Right cardiac atrium (tissue), 5 donors: ENCODE measurements around the gene CACNA1B. TPM values are rescaled to one million over a fixed set of nuclear protein-coding genes. Genes with fewer than 3 reads are reported as not detected.
A peak's percentile ranks its signal among the peaks of the same experiment; 100 is the strongest.

ENCODE experiments used
- ATAC-seq, 2 donors: fragments of 200-7000 bp; cut with Tn5 transposase; one replicate each; pipeline versions ENCODE4 v1.8.0 to v1.9.1; 2020; ENCODE audit warnings: moderate library complexity in 2 of 2, mild to moderate bottlenecking in 1 of 2
- DNase-seq, 3 donors: peaks; one replicate each; pipeline ENCODE4 v3.0.0-alpha.2; 2020
- H3K27ac ChIP-seq: one replicate; pipeline ENCODE4 v1.5.1; 2013; ENCODE audit warnings: mild to moderate bottlenecking, low read length, control low read depth, moderate library complexity
- H3K27me3 ChIP-seq: one replicate; pipeline ENCODE4 v1.6.1; 2013; ENCODE audit not compliant: control insufficient read depth, insufficient read depth
- H3K4me1 ChIP-seq: one replicate; pipeline ENCODE4 v1.6.1; 2013; ENCODE audit warnings: low read length; ENCODE audit not compliant: control insufficient read depth, insufficient read depth
- H3K4me3 ChIP-seq: one replicate; pipeline ENCODE4 v1.5.1; 2013; ENCODE audit warnings: low read length, control low read depth
- H3K9me3 ChIP-seq: one replicate; pipeline ENCODE4 v1.6.1; 2013; ENCODE audit warnings: low read length; ENCODE audit not compliant: control insufficient read depth
- WGBS: extraction: QIAGEN DNeasy Blood & Tissue Kit; methylation state at CpG from one replicate; pipeline ENCODE4 v1.1.7; 2013; 5-methylcytosine and 5-hydroxymethylcytosine counted together
- intact Hi-C, 4 donors: fragments of 100-400 bp; cut with DNase I; formaldehyde crosslinking; loops; one replicate each; pipeline versions ENCODE4 v1.11.0 to v1.14.0; 2022 to 2023
- polyA plus RNA-seq: library from polyadenylated mRNA; stranded (reverse); fragments of 200-250 nt; gene quantifications from one replicate; pipeline ENCODE4 v1.2.3, GENCODE V29; 2013
- total RNA-seq, 4 donors: library from RNA; stranded (reverse); fragmentation: NEBNext Ultra II Directional; extraction: Animal tissue kit (Norgen Biotek cat#: 25700); gene quantifications; one replicate each; pipeline ENCODE4 v1.2.1, GENCODE V29; 2021
- donor health status: healthy with polysubstance abuse.
- donor health status: DM: no; HTN: yes; CAD: no.
- donor health status: DM: no; HTN: no; CAD: no.
- donor health status: DM: no; HTN: yes; CAD: no; lungs with severe emphysema.
- donor health status: DM: yes; HTN: yes; CAD: no.

The CACNA1B gene
- total and polyA plus RNA-seq, 5 donors, result 0.05 to 0.44 (median 0.09) TPM

- ATAC-seq (no peak), DNase-seq (no peak)
- H3K27ac ChIP-seq, result no peak overlapping the region
- no peak overlapping the region for H3K4me3 ChIP-seq
- 63% methylated on average over 5 of the region's 5 CpGs for WGBS
- no peaks in the 10 kb centered on the region for H3K27me3 ChIP-seq
- H3K4me1 ChIP-seq, result no peaks in the 10 kb centered on the region
- intact Hi-C loops, result no loop called here
- no peaks in the 10 kb centered on the region for H3K9me3 ChIP-seq
Measured at GRCh38 chr9:137913771-137914767, 36.5 kb downstream of the CACNA1B start.

GRCh38 chr9:137916540-137916939, 39.0 kb downstream of the CACNA1B start:
- 66% methylated on average over 11 of the region's 11 CpGs for WGBS
- Histone ChIP-seq H3K4me1 (no peaks in the 10 kb centered on the region), H3K27me3 (no peaks in the 10 kb centered on the region), H3K9me3 (no peaks in the 10 kb centered on the region), H3K27ac (no peak overlapping the region), H3K4me3 (no peak overlapping the region)
- DNase-seq (no peak), ATAC-seq (no peak)
- intact Hi-C loops, result no loop called here

GRCh38 chr9:137917116-137917515, 39.5 kb downstream of the CACNA1B start:
- H3K4me1 ChIP-seq, result no peaks in the 10 kb centered on the region
- H3K9me3 ChIP-seq, result no peaks in the 10 kb centered on the region
- DNase-seq (no peak), ATAC-seq (no peak)
- H3K27ac ChIP-seq, result no peak overlapping the region
- WGBS, result 84% methylated on average over 8 of the region's 8 CpGs
- intact Hi-C loops, result no loop called here
- H3K4me3 ChIP-seq, result no peak overlapping the region
- no peaks in the 10 kb centered on the region for H3K27me3 ChIP-seq

GRCh38 chr9:137917795-137918194, 40.2 kb downstream of the CACNA1B start:
- Histone ChIP-seq H3K4me1 (no peaks in the 10 kb centered on the region), H3K4me3 (no peak overlapping the region), H3K27ac (no peak overlapping the region), H3K27me3 (no peaks in the 10 kb centered on the region), H3K9me3 (no peaks in the 10 kb centered on the region)
- intact Hi-C loops, result no loop called here
- ATAC-seq (no peak), DNase-seq (no peak)
- 87% methylated on average over 13 of the region's 13 CpGs for WGBS

GRCh38 chr9:137918331-137919094, 40.9 kb downstream of the CACNA1B start:
- DNase-seq (no peak), ATAC-seq (peak; percentile 63 to 71)
- WGBS, result 47% methylated on average over 9 of the region's 9 CpGs
- no peak overlapping the region for H3K27ac ChIP-seq
- H3K4me3 ChIP-seq, result no peak overlapping the region
- no peaks in the 10 kb centered on the region for H3K4me1 ChIP-seq
- H3K27me3 ChIP-seq, result no peaks in the 10 kb centered on the region
- intact Hi-C loops, result no loop called here
- H3K9me3 ChIP-seq, result no peaks in the 10 kb centered on the region

- Histone ChIP-seq H3K27ac (no peak overlapping the region), H3K4me3 (no peak overlapping the region), H3K9me3 (no peaks in the 10 kb centered on the region), H3K27me3 (no peaks in the 10 kb centered on the region), H3K4me1 (no peaks in the 10 kb centered on the region)
- ATAC-seq (peak in 1 of 2 donors; percentile 65), DNase-seq (no peak)
- intact Hi-C loops, result no loop called here
- 56% methylated on average over 9 of the region's 9 CpGs for WGBS
Measured at GRCh38 chr9:137919095-137919465, 41.5 kb downstream of the CACNA1B start.

GRCh38 chr9:137919649-137920141, 42.1 kb downstream of the CACNA1B start:
- H3K9me3 ChIP-seq, result no peaks in the 10 kb centered on the region
- DNase-seq (no peak), ATAC-seq (no peak)
- no peaks in the 10 kb centered on the region for H3K4me1 ChIP-seq
- WGBS, result 68% methylated on average over 15 of the region's 15 CpGs
- no peak overlapping the region for H3K27ac ChIP-seq
- intact Hi-C loops, result no loop called here
- H3K27me3 ChIP-seq, result no peaks in the 10 kb centered on the region
- no peak overlapping the region for H3K4me3 ChIP-seq

GRCh38 chr9:137920753-137921152, 43.2 kb downstream of the CACNA1B start:
- Histone ChIP-seq H3K4me1 (no peaks in the 10 kb centered on the region), H3K9me3 (no peaks in the 10 kb centered on the region), H3K27ac (no peak overlapping the region), H3K27me3 (no peaks in the 10 kb centered on the region), H3K4me3 (no peak overlapping the region)
- 77% methylated on average over 4 of the region's 4 CpGs for WGBS
- no peak for ATAC-seq
- no peak for DNase-seq
- intact Hi-C loops, result no loop called here

- WGBS, result 45% methylated on average over 2 of the region's 2 CpGs
- Histone ChIP-seq H3K9me3 (no peaks in the 10 kb centered on the region), H3K27ac (no peak overlapping the region), H3K4me1 (no peaks in the 10 kb centered on the region), H3K27me3 (no peaks in the 10 kb centered on the region), H3K4me3 (no peak overlapping the region)
- ATAC-seq, result no peak
- intact Hi-C loops, result no loop called here
- DNase-seq, result no peak
Measured at GRCh38 chr9:137924169-137924568, 46.6 kb downstream of the CACNA1B start.

- no peak overlapping the region for H3K27ac ChIP-seq
- DNase-seq (no peak), ATAC-seq (no peak)
- intact Hi-C loops, result no loop called here
- no peaks in the 10 kb centered on the region for H3K9me3 ChIP-seq
- H3K4me1 ChIP-seq, result no peaks in the 10 kb centered on the region
- WGBS, result 63% methylated on average over 9 of the region's 9 CpGs
- no peak overlapping the region for H3K4me3 ChIP-seq
- H3K27me3 ChIP-seq, result no peaks in the 10 kb centered on the region
Measured at GRCh38 chr9:137924761-137925369, 47.3 kb downstream of the CACNA1B start.

- no peaks in the 10 kb centered on the region for H3K4me1 ChIP-seq
- no peak overlapping the region for H3K27ac ChIP-seq
- H3K4me3 ChIP-seq, result no peak overlapping the region
- 86% methylated on average over 5 of the region's 5 CpGs for WGBS
- intact Hi-C loops, result no loop called here
- peaks cover 4% of the 10 kb centered on the region for H3K9me3 ChIP-seq
- H3K27me3 ChIP-seq, result no peaks in the 10 kb centered on the region
- ATAC-seq (no peak), DNase-seq (no peak)
Measured at GRCh38 chr9:137943655-137944054, 66.1 kb downstream of the CACNA1B start.
